K562 (cell line): ENCODE results near the gene NAA10.

Experiments
- BHLHE40 ChIP-seq: IDR thresholded peaks from 2 replicates; pipeline ENCODE4 v1.6.1; 2011; ENCODE audit warnings: low read length, improper control_type of control experiment
- CBFB ChIP-seq: sonication (generic); formaldehyde crosslinking; IDR thresholded peaks from 2 replicates; pipeline ENCODE4 v1.4.0; 2020; ENCODE audit warnings: mild to moderate bottlenecking, missing genetic modification reagents
- KDM4B ChIP-seq, 2 experiments: fragments of 450-650 bp in 1 of 2; sonication (generic) in 1 of 2; IDR thresholded peaks; 2 replicates each; pipeline ENCODE4 v1.6.1; 2016 to 2017; ENCODE audit warnings: borderline replicate concordance in 2 of 2, antibody characterized with exemption in 1 of 2, low read depth in 1 of 2, mild to moderate bottlenecking in 1 of 2
- RFX5 ChIP-seq: IDR thresholded peaks from 2 replicates; pipeline ENCODE4 v1.6.1; 2011; ENCODE audit warnings: low read depth, mild to moderate bottlenecking, improper control_type of control experiment, low read length
- TAF1 ChIP-seq: IDR thresholded peaks from 2 replicates; pipeline ENCODE4 v1.6.1; 2011; ENCODE audit warnings: mild to moderate bottlenecking, low read length, moderate library complexity; ENCODE audit not compliant: insufficient read depth, control insufficient read depth, severe bottlenecking; ENCODE audit errors: extremely low read depth
- TBP ChIP-seq: optimal IDR thresholded peaks from 2 replicates; pipeline ENCODE3; 2011; ENCODE audit warnings: low read depth, low read length, improper control_type of control experiment
- ZFP30 ChIP-seq: fragments of 250-450 bp; sonication (Bioruptor Pico); IDR thresholded peaks from 2 replicates; pipeline ENCODE4 v1.8.0; 2022; ENCODE audit warnings: moderate library complexity, mild to moderate bottlenecking, inconsistent platforms, borderline replicate concordance
- ZNF140 ChIP-seq: fragments of 250-450 bp; sonication (Bioruptor Pico); IDR thresholded peaks from 2 replicates; pipeline ENCODE4 v1.8.0; 2021; ENCODE audit warnings: moderate library complexity, mild to moderate bottlenecking, inconsistent platforms
- TF ChIP-seq, protein P1 (sequence below), 2 experiments: fragments of 450-650 bp; IDR thresholded peaks; 2 replicates each; pipeline ENCODE4 v1.6.1; 2016
- TF ChIP-seq, protein P2 (sequence below): sonication (generic); formaldehyde crosslinking; IDR thresholded peaks from 2 replicates; pipeline ENCODE4 v1.4.0; 2020; ENCODE audit warnings: mild to moderate bottlenecking, missing genetic modification reagents
- TF ChIP-seq, protein P3 (sequence below): sonication (generic); formaldehyde crosslinking; IDR thresholded peaks from 2 replicates; pipeline ENCODE4 v1.8.0; 2023; ENCODE audit warnings: mild to moderate bottlenecking, missing genetic modification reagents
- TF ChIP-seq, protein P4 (sequence below), 3 experiments: IDR thresholded peaks in 2 of 3; conservative IDR thresholded peaks in 1 of 3; 2 replicates each; pipeline ENCODE4 v1.5.1; 2011 to 2012; ENCODE audit warnings: low read length in 3 of 3, mild to moderate bottlenecking in 3 of 3, control low read depth in 2 of 3, improper control_type of control experiment in 1 of 3, inconsistent platforms in 1 of 3, low read depth in 1 of 3, mixed read lengths in 1 of 3, moderate library complexity in 1 of 3; ENCODE audit not compliant: insufficient read depth in 2 of 3
- TF ChIP-seq, protein P5 (sequence below): fragments of 250-450 bp; sonication (Bioruptor Pico); IDR thresholded peaks from 2 replicates; pipeline ENCODE4 v1.5.1; 2021; ENCODE audit warnings: mild to moderate bottlenecking
- TF ChIP-seq, protein P6 (sequence below): sonication (generic); formaldehyde crosslinking; IDR thresholded peaks from 2 replicates; pipeline ENCODE4 v1.8.0; 2022; ENCODE audit warnings: missing genetic modification reagents, mild to moderate bottlenecking, borderline replicate concordance

DNA sequence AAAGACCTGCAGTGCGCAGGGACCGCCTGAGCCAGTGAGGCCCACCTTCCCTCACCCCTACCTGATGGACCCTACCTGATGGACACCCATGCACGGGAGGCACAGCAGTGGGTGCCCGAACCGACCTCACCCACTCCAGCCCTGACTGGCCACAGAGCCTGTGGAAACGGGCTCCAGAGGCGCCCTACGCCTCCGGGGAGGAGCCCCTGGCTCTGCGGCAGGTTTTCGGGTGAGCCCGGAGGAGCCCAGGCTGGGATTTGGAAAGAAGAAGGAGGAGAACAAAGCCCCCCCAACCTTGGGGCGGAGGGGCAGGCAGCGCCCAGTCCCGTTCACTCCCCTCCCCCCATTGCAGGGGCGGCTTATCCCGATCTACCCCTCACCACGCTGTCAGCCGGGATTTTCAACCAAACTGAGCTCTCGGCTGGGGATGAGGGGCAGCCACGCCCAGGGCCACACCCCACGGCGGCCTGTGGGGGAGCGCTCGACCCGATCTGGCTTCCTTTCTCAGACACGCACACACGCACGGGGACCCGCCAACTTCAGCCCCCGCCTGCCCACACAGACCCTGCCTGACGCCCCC is 49.5 kb downstream of the NAA10 start:
- TF ChIP-seq, protein P1, sequence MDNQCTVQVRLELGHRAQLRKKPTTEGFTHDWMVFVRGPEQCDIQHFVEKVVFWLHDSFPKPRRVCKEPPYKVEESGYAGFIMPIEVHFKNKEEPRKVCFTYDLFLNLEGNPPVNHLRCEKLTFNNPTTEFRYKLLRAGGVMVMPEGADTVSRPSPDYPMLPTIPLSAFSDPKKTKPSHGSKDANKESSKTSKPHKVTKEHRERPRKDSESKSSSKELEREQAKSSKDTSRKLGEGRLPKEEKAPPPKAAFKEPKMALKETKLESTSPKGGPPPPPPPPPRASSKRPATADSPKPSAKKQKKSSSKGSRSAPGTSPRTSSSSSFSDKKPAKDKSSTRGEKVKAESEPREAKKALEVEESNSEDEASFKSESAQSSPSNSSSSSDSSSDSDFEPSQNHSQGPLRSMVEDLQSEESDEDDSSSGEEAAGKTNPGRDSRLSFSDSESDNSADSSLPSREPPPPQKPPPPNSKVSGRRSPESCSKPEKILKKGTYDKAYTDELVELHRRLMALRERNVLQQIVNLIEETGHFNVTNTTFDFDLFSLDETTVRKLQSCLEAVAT (IDR thresholded peaks at IDR 0.05) = no peak
- TF ChIP-seq ZNF140 (no peak), BHLHE40 (no peak), RFX5 (no peak), ZFP30 (no peak), CBFB (no peak), KDM4B (IDR thresholded peaks at IDR 0.05; ENCODE audit: borderline replicate concordance in 2 of 2, low read depth in 1 of 2) (no peak), TBP (no peak), TAF1 (no peak)
- TF ChIP-seq, protein P2, sequence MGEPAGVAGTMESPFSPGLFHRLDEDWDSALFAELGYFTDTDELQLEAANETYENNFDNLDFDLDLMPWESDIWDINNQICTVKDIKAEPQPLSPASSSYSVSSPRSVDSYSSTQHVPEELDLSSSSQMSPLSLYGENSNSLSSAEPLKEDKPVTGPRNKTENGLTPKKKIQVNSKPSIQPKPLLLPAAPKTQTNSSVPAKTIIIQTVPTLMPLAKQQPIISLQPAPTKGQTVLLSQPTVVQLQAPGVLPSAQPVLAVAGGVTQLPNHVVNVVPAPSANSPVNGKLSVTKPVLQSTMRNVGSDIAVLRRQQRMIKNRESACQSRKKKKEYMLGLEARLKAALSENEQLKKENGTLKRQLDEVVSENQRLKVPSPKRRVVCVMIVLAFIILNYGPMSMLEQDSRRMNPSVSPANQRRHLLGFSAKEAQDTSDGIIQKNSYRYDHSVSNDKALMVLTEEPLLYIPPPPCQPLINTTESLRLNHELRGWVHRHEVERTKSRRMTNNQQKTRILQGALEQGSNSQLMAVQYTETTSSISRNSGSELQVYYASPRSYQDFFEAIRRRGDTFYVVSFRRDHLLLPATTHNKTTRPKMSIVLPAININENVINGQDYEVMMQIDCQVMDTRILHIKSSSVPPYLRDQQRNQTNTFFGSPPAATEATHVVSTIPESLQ = no peak
- TF ChIP-seq, protein P3, sequence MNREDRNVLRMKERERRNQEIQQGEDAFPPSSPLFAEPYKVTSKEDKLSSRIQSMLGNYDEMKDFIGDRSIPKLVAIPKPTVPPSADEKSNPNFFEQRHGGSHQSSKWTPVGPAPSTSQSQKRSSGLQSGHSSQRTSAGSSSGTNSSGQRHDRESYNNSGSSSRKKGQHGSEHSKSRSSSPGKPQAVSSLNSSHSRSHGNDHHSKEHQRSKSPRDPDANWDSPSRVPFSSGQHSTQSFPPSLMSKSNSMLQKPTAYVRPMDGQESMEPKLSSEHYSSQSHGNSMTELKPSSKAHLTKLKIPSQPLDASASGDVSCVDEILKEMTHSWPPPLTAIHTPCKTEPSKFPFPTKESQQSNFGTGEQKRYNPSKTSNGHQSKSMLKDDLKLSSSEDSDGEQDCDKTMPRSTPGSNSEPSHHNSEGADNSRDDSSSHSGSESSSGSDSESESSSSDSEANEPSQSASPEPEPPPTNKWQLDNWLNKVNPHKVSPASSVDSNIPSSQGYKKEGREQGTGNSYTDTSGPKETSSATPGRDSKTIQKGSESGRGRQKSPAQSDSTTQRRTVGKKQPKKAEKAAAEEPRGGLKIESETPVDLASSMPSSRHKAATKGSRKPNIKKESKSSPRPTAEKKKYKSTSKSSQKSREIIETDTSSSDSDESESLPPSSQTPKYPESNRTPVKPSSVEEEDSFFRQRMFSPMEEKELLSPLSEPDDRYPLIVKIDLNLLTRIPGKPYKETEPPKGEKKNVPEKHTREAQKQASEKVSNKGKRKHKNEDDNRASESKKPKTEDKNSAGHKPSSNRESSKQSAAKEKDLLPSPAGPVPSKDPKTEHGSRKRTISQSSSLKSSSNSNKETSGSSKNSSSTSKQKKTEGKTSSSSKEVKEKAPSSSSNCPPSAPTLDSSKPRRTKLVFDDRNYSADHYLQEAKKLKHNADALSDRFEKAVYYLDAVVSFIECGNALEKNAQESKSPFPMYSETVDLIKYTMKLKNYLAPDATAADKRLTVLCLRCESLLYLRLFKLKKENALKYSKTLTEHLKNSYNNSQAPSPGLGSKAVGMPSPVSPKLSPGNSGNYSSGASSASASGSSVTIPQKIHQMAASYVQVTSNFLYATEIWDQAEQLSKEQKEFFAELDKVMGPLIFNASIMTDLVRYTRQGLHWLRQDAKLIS = no peak
- TF ChIP-seq, protein P4, sequence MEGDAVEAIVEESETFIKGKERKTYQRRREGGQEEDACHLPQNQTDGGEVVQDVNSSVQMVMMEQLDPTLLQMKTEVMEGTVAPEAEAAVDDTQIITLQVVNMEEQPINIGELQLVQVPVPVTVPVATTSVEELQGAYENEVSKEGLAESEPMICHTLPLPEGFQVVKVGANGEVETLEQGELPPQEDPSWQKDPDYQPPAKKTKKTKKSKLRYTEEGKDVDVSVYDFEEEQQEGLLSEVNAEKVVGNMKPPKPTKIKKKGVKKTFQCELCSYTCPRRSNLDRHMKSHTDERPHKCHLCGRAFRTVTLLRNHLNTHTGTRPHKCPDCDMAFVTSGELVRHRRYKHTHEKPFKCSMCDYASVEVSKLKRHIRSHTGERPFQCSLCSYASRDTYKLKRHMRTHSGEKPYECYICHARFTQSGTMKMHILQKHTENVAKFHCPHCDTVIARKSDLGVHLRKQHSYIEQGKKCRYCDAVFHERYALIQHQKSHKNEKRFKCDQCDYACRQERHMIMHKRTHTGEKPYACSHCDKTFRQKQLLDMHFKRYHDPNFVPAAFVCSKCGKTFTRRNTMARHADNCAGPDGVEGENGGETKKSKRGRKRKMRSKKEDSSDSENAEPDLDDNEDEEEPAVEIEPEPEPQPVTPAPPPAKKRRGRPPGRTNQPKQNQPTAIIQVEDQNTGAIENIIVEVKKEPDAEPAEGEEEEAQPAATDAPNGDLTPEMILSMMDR (IDR thresholded peaks at IDR 0.05 in 2 of 3, conservative IDR thresholded peaks at IDR 0.05 in 1 of 3; ENCODE audit: insufficient read depth in 2 of 3, low read depth in 1 of 3, low read length in 3 of 3) = no peak
- TF ChIP-seq, protein P5, sequence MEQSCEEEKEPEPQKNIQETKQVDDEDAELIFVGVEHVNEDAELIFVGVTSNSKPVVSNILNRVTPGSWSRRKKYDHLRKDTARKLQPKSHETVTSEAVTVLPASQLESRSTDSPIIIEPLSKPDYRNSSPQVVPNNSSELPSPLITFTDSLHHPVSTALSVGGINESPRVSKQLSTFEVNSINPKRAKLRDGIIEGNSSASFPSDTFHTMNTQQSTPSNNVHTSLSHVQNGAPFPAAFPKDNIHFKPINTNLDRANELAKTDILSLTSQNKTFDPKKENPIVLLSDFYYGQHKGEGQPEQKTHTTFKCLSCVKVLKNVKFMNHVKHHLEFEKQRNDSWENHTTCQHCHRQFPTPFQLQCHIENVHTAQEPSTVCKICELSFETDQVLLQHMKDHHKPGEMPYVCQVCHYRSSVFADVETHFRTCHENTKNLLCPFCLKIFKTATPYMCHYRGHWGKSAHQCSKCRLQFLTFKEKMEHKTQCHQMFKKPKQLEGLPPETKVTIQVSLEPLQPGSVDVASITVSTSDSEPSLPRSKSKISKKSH (CRISPR knock-in tag) = no peak
- TF ChIP-seq, protein P6, sequence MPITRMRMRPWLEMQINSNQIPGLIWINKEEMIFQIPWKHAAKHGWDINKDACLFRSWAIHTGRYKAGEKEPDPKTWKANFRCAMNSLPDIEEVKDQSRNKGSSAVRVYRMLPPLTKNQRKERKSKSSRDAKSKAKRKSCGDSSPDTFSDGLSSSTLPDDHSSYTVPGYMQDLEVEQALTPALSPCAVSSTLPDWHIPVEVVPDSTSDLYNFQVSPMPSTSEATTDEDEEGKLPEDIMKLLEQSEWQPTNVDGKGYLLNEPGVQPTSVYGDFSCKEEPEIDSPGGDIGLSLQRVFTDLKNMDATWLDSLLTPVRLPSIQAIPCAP (CRISPR knock-in tag) = no peak
